Ishikawa (cell line): Measurements from ENCODE around the gene DGCR8.

Experiments
- CEBPB ChIP-seq: IDR thresholded peaks from 2 replicates; pipeline ENCODE4 v1.6.1; 2012
- EGR1 ChIP-seq: IDR thresholded peaks from 2 replicates; pipeline ENCODE4 v1.6.1; 2012
- EP300 ChIP-seq: IDR thresholded peaks from 2 replicates; pipeline ENCODE4 v1.6.1; 2012; ENCODE audit warnings: borderline replicate concordance
- FOXM1 ChIP-seq: IDR thresholded peaks from 2 replicates; pipeline ENCODE4 v1.6.1; 2012; ENCODE audit warnings: low read depth, borderline replicate concordance
- MAX ChIP-seq: IDR thresholded peaks from 2 replicates; pipeline ENCODE4 v1.6.1; 2012
- RAD21 ChIP-seq: IDR thresholded peaks from 2 replicates; pipeline ENCODE4 v1.6.1; 2012; ENCODE audit warnings: low read depth
- REST ChIP-seq: IDR thresholded peaks from 2 replicates; pipeline ENCODE4 v1.6.1; 2012; ENCODE audit warnings: low read depth, mild to moderate bottlenecking
- TAF1 ChIP-seq: IDR thresholded peaks from 2 replicates; pipeline ENCODE4 v1.6.1; 2012; ENCODE audit warnings: low read depth, mild to moderate bottlenecking

- peak; percentile 53 for TF ChIP-seq EP300
- peak; percentile 90 for TF ChIP-seq MAX
- peak; percentile 54 for TF ChIP-seq EGR1
- no peak for TF ChIP-seq RAD21
- peak; percentile 1; the same call in 1 of the 2 replicates for TF ChIP-seq REST
- TF ChIP-seq CEBPB: no peak; the same call in 1 of the 2 replicates
- TF ChIP-seq FOXM1: 0 out of 2 replicates have a peak, but pooled peaks have one; percentile 16
- peak; percentile 73; the same call in 1 of the 2 replicates for TF ChIP-seq TAF1
These were observed 37.1 kb downstream of the DGCR8 start, which contains the start of gene TRMT2A for GRCh38 chr22:20116951-20117632.
